Caco-2 (cell line): Measurements from ENCODE around the gene LMOD2. TPM values are rescaled to one million over a fixed set of nuclear protein-coding genes. Genes with fewer than 3 reads are reported as not detected.

Experiments
- BruUV-seq: library from RNA; stranded (reverse); fragments of 400-500 nt; replicated peaks from 2 replicates; lab custom pipeline; 2021; lab: Mats Ljungman, UMichigan
- CTCF ChIA-PET: fragments of 300-600 bp; sonication (Branson Sonifier 250); formaldehyde crosslinking; loops from one replicate; lab custom pipeline; 2022; ENCODE audit warnings: antibody characterized with exemption; lab: Charles Lee
- POLR2A ChIA-PET: fragments of 300-600 bp; sonication (Branson Sonifier 250); formaldehyde crosslinking; loops from one replicate; lab custom pipeline; 2022; ENCODE audit warnings: antibody characterized with exemption; lab: Charles Lee
- DNase-seq, 2 experiments: peaks; one replicate each; pipeline versions ENCODE4 v3.0.0 to v3.0.0-alpha.2; 2020 to 2022
- H3K27me3 ChIP-seq: replicated peaks from 2 replicates; pipeline ENCODE4 v1.6.0; 2011; ENCODE audit warnings: low read length; ENCODE audit not compliant: control insufficient read depth, insufficient read depth
- H3K36me3 ChIP-seq: 2 replicates; pipeline ENCODE4 v1.5.1; 2011; ENCODE audit warnings: low read length; ENCODE audit not compliant: control insufficient read depth, insufficient read depth
- H3K4me1 ChIP-seq: fragments of 250-450 bp; sonication (Bioruptor Pico); 2 replicates; pipeline ENCODE4 v1.5.1; 2020; ENCODE audit warnings: mild to moderate bottlenecking
- H3K4me3 ChIP-seq: 2 replicates; pipeline ENCODE4 v1.5.1; 2011; ENCODE audit warnings: low read depth, mild to moderate bottlenecking, control low read depth, low read length
- H3K9me3 ChIP-seq: fragments of 250-450 bp; sonication (Bioruptor Pico); 2 replicates; pipeline ENCODE4 v1.5.1; 2020; ENCODE audit warnings: mild to moderate bottlenecking, moderate library complexity
- H3K27ac Mint-ChIP-seq: one replicate; pipeline ENCODE4 v1.8.0; 2022; ENCODE audit warnings: mixed read lengths; ENCODE audit not compliant: unreplicated experiment
- H3K27me3 Mint-ChIP-seq: one replicate; pipeline ENCODE4 v1.8.0; 2022; ENCODE audit warnings: mixed read lengths; ENCODE audit not compliant: insufficient read depth, unreplicated experiment
- H3K36me3 Mint-ChIP-seq: one replicate; pipeline ENCODE4 v1.8.0; 2022; ENCODE audit warnings: mild to moderate bottlenecking, mixed read lengths; ENCODE audit not compliant: insufficient read depth, unreplicated experiment
- H3K4me1 Mint-ChIP-seq: one replicate; pipeline ENCODE4 v1.8.0; 2022; ENCODE audit warnings: low read depth, mixed read lengths; ENCODE audit not compliant: unreplicated experiment
- H3K4me3 Mint-ChIP-seq: one replicate; pipeline ENCODE4 v1.8.0; 2022; ENCODE audit warnings: mild to moderate bottlenecking, moderate library complexity, mixed read lengths; ENCODE audit not compliant: unreplicated experiment
- H3K9me3 Mint-ChIP-seq: one replicate; pipeline ENCODE4 v1.8.0; 2022; ENCODE audit warnings: mixed read lengths; ENCODE audit not compliant: unreplicated experiment
- intact Hi-C: fragments of 100-400 bp; cut with micrococcal nuclease; formaldehyde crosslinking; loops from one replicate; pipeline ENCODE4 v1.10.0; 2022; ENCODE audit not compliant: unreplicated experiment
- total RNA-seq: library from RNA; stranded (reverse); gene quantifications from 2 replicates; pipeline ENCODE4 v1.2.3, GENCODE V29; 2022
- TF ChIP-seq, protein P1 (sequence below), 2 experiments: fragments of 200-600 bp in 1 of 2; IDR thresholded peaks; 1 replicate in 1 of 2; 2 replicates in 1 of 2; pipeline versions ENCODE4 v1.5.1 to v1.8.0; 2011 to 2022; ENCODE audit warnings: antibody characterized with exemption in 1 of 2, control low read depth in 1 of 2, inconsistent platforms in 1 of 2, low read depth in 1 of 2, low read length in 1 of 2, mild to moderate bottlenecking in 1 of 2, moderate library complexity in 1 of 2; ENCODE audit not compliant: insufficient read depth in 1 of 2, severe bottlenecking in 1 of 2, unreplicated experiment in 1 of 2

LMOD2 gene
- total RNA-seq, 1 experiment from 2014 or later, result not detected

- BruUV-seq, result no TSS peak
- POLR2A ChIA-PET, result no interaction called here
Measured at GRCh38 chr7:123662755-123663154, 7.1 kb downstream of the LMOD2 start.

GRCh38 chr7:123663200-123663599 lies 7.5 kb downstream of the LMOD2 start:
- Mint-ChIP-seq H3K9me3 (no peaks in the 10 kb centered on the region), H3K36me3 (no peaks in the 10 kb centered on the region), H3K4me1 (peaks cover 10% of the 10 kb centered on the region), H3K27ac (no peak overlapping the region), H3K27me3 (no peaks in the 10 kb centered on the region), H3K4me3 (no peak overlapping the region)
- POLR2A ChIA-PET, result no interaction called here
- H3K27me3 ChIP-seq, result no peaks in the 10 kb centered on the region
- BruUV-seq, result no TSS peak
- intact Hi-C loops, result no loop called here
- H3K36me3 ChIP-seq, result no peaks in the 10 kb centered on the region
- CTCF ChIA-PET, result interaction anchor here (0.6 kb wide), 1 partner anchor 504 kb away, joined by 6 read pairs; no protein-coding TSS in a partner anchor
- no peaks in the 10 kb centered on the region for H3K9me3 ChIP-seq
- DNase-seq, result no peak
- H3K4me3 ChIP-seq, result no peak overlapping the region
- H3K4me1 ChIP-seq, result 0 out of 2 replicates have a peak, but pooled peaks cover 6% of the 10 kb centered on the region
- TF ChIP-seq, protein P1, sequence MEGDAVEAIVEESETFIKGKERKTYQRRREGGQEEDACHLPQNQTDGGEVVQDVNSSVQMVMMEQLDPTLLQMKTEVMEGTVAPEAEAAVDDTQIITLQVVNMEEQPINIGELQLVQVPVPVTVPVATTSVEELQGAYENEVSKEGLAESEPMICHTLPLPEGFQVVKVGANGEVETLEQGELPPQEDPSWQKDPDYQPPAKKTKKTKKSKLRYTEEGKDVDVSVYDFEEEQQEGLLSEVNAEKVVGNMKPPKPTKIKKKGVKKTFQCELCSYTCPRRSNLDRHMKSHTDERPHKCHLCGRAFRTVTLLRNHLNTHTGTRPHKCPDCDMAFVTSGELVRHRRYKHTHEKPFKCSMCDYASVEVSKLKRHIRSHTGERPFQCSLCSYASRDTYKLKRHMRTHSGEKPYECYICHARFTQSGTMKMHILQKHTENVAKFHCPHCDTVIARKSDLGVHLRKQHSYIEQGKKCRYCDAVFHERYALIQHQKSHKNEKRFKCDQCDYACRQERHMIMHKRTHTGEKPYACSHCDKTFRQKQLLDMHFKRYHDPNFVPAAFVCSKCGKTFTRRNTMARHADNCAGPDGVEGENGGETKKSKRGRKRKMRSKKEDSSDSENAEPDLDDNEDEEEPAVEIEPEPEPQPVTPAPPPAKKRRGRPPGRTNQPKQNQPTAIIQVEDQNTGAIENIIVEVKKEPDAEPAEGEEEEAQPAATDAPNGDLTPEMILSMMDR (IDR thresholded peaks at IDR 0.05; ENCODE audit: insufficient read depth in 1 of 2, low read depth in 1 of 2, low read length in 1 of 2, severe bottlenecking in 1 of 2, unreplicated experiment in 1 of 2), result no peak

More at GRCh38 chr7:123662755-123663154, 7.1 kb downstream of the LMOD2 start:
- no peak overlapping the region for H3K4me3 Mint-ChIP-seq
- intact Hi-C loops, result no loop called here
- Histone ChIP-seq H3K9me3 (no peaks in the 10 kb centered on the region), H3K36me3 (no peaks in the 10 kb centered on the region), H3K4me3 (no peak overlapping the region), H3K4me1 (0 out of 2 replicates have a peak, but pooled peaks cover 6% of the 10 kb centered on the region), H3K27me3 (no peaks in the 10 kb centered on the region)
- no peaks in the 10 kb centered on the region for H3K27me3 Mint-ChIP-seq
- peaks cover 10% of the 10 kb centered on the region for H3K4me1 Mint-ChIP-seq
- TF ChIP-seq, protein P1 (IDR thresholded peaks at IDR 0.05; ENCODE audit: insufficient read depth in 1 of 2, low read depth in 1 of 2, low read length in 1 of 2, severe bottlenecking in 1 of 2, unreplicated experiment in 1 of 2), result no peak
- no peaks in the 10 kb centered on the region for H3K9me3 Mint-ChIP-seq
- H3K27ac Mint-ChIP-seq, result no peak overlapping the region
- no peaks in the 10 kb centered on the region for H3K36me3 Mint-ChIP-seq
- CTCF ChIA-PET, result interaction anchor here (0.6 kb wide), 1 partner anchor 504 kb away, joined by 6 read pairs; no protein-coding TSS in a partner anchor
- DNase-seq, result no peak

DNA sequence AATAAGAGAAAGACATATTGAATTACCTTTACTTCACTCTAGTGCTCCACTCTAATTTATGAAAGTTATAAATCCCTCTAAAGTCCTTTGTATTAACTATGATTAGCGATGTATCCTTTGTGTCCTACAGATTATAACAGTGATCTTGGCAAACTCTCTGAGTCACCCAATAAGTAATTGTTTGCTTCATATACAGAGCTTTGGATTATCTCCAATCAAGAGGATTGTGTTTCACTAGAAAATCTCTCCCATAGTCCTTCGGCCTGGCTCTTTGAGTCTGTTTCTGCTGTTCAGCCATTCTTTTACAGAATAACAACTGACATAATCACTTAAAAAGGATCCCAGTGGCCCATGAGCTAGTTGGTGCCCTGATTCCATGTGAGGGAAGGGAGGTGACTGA lies 9.5 kb downstream of the LMOD2 start:
- ChIA-PET CTCF (no interaction called here), POLR2A (no interaction called here)
- no peaks in the 10 kb centered on the region for H3K9me3 ChIP-seq
- intact Hi-C loops, result no loop called here
- BruUV-seq, result no TSS peak
- no peaks in the 10 kb centered on the region for H3K36me3 ChIP-seq
- H3K36me3 Mint-ChIP-seq, result no peaks in the 10 kb centered on the region
- DNase-seq, result no peak
- no peaks in the 10 kb centered on the region for H3K9me3 Mint-ChIP-seq
- no peak overlapping the region for H3K4me3 ChIP-seq
- H3K27me3 Mint-ChIP-seq, result no peaks in the 10 kb centered on the region
- no peak overlapping the region for H3K27ac Mint-ChIP-seq
- no peaks in the 10 kb centered on the region for H3K27me3 ChIP-seq
- H3K4me1 ChIP-seq, result 0 out of 2 replicates have a peak, but pooled peaks cover 6% of the 10 kb centered on the region
- TF ChIP-seq, protein P1 (IDR thresholded peaks at IDR 0.05; ENCODE audit: insufficient read depth in 1 of 2, low read depth in 1 of 2, low read length in 1 of 2, severe bottlenecking in 1 of 2, unreplicated experiment in 1 of 2), result no peak
- peaks cover 16% of the 10 kb centered on the region for H3K4me1 Mint-ChIP-seq
- H3K4me3 Mint-ChIP-seq, result no peak overlapping the region
